ENCODE data around the gene IFFO2. TPM values are rescaled to one million over a fixed set of nuclear protein-coding genes. Genes with fewer than 3 reads are reported as not detected.

The IFFO2 gene
- total RNA-seq, 1 donor from 2014 or later = 3.3 TPM

- peaks cover 24% of the 10 kb centered on the region for H3K36me3 ChIP-seq
- intact Hi-C loops (cut with micrococcal nuclease) = loop anchor here (5.0 to 10.0 kb wide), 2 partner anchors 48 to 190 kb away; partner anchors contain the start of gene IFFO2
- H3K9me3 ChIP-seq (replicated peaks) = no peaks in the 10 kb centered on the region
- no peaks in the 10 kb centered on the region for H3K27me3 ChIP-seq (ENCODE audit: low read depth)
- H3K4me1 ChIP-seq = peaks cover 47% of the 10 kb centered on the region
- peak; percentile 87 for TF ChIP-seq CTCF (IDR thresholded peaks at IDR 0.05; ENCODE audit: borderline replicate concordance)
- peak overlapping the region; percentile 82 for H3K27ac ChIP-seq (replicated peaks)
- peak overlapping the region; percentile 14 for H3K4me3 ChIP-seq
- peak; percentile 53 for DNase-seq
Measured at GRCh38 chr1:18907021-18907916, 49.2 kb downstream of the IFFO2 start.

GRCh38 chr1:18903291-18903756 is 53.2 kb downstream of the IFFO2 start:
- H3K4me3 ChIP-seq = peak overlapping the region; percentile 96
- no peak for DNase-seq
- no peaks in the 10 kb centered on the region for H3K27me3 ChIP-seq (ENCODE audit: low read depth)
- no peaks in the 10 kb centered on the region for H3K36me3 ChIP-seq
- H3K27ac ChIP-seq (replicated peaks) = peak overlapping the region; percentile 94
- H3K4me1 ChIP-seq = peaks cover 51% of the 10 kb centered on the region
- no peak for TF ChIP-seq CTCF (IDR thresholded peaks at IDR 0.05; ENCODE audit: borderline replicate concordance)
- intact Hi-C loops (cut with micrococcal nuclease) = loop anchor here (10.0 kb wide), 1 partner anchor 51 kb away; the partner anchor contains the start of gene IFFO2
- no peaks in the 10 kb centered on the region for H3K9me3 ChIP-seq (replicated peaks)

GRCh38 chr1:18902523-18903290 is 53.8 kb downstream of the IFFO2 start, which contains the start of gene ALDH4A1:
TSS of gene ALDH4A1 (minus strand) at chr1:18902555. CDS start at chr1:18902523, 32 bp downstream.
- Histone ChIP-seq H3K27ac (replicated peaks) (peak within 1 kb of the TSS; percentile 94), H3K27me3 (ENCODE audit: low read depth) (no peaks in the 10 kb centered on the region), H3K4me1 (peaks cover 45% of the 10 kb centered on the region), H3K9me3 (replicated peaks) (no peaks in the 10 kb centered on the region), H3K36me3 (peaks cover 2% of the 10 kb centered on the region), H3K4me3 (peak within 1 kb of the TSS; percentile 96)
- peak; percentile 98 for DNase-seq
- no peak for TF ChIP-seq CTCF (IDR thresholded peaks at IDR 0.05; ENCODE audit: borderline replicate concordance)
- intact Hi-C loops (cut with micrococcal nuclease) = loop anchor here (10.0 kb wide), 1 partner anchor 52 kb away; the partner anchor contains the start of gene IFFO2

- Histone ChIP-seq H3K27me3 (ENCODE audit: low read depth) (no peaks in the 10 kb centered on the region), H3K36me3 (peaks cover 7% of the 10 kb centered on the region), H3K27ac (replicated peaks) (peak overlapping the region; percentile 94), H3K4me3 (peak overlapping the region; percentile 96), H3K9me3 (replicated peaks) (no peaks in the 10 kb centered on the region), H3K4me1 (peaks cover 38% of the 10 kb centered on the region)
- DNase-seq = peak; percentile 25
- no peak for TF ChIP-seq CTCF (IDR thresholded peaks at IDR 0.05; ENCODE audit: borderline replicate concordance)
- intact Hi-C loops (cut with micrococcal nuclease) = loop anchor here (10.0 kb wide), 1 partner anchor 53 kb away; the partner anchor contains the start of gene IFFO2
Measured at GRCh38 chr1:18901952-18902522, 54.4 kb downstream of the IFFO2 start.

Measured in left ventricle myocardium inferior (tissue), 1 donor.